Measurements from ENCODE around the gene ANXA4.

- TF ChIP-seq CTCF (IDR thresholded peaks at IDR 0.05) (no peak), POLR2A (IDR thresholded peaks at IDR 0.05) (no peak)
Measured at GRCh38 chr2:69830045-69830905, 88.3 kb downstream of the ANXA4 start.
